Measurements from ENCODE around the gene MDM2.

DNA sequence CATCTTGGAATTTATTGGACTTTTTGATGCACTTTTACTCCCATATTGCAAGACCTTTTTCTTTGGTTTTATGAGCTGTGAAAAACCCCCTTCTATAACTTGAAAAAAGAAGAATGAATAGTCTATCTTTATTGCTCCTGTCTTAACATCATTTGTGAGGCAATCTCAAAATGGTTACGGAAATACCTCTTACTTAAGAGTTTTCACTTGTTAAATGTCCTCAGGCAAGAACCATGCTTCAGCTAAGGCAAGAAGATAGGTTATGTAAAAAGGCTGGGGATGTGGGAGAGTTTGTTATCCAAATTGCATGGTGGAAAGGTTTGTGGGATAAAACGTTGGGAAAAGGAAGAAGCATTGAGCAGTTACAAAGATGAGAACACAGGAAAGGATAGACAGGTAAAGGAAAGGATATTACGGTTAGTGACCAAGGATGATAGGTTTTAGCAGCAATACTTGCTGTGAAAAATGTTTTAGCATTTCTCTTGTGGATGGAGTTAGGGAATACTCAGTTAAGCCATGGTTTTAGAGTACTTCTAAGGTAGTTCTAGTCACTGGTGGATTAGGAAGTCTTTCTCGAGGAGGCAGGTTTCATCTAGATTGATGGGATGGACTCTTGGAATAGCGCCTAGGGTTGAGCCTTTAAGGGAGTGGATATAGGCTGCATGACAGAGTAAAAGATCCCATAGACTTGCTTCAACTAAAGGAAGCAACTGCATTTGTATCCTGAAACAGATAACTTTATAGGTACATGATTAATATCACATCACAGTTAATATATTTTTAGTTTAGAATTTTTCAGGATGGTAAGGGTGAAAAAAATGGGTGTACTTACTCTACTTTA lies 30.3 kb downstream of the MDM2 start:
- TF ChIP-seq, protein P1, sequence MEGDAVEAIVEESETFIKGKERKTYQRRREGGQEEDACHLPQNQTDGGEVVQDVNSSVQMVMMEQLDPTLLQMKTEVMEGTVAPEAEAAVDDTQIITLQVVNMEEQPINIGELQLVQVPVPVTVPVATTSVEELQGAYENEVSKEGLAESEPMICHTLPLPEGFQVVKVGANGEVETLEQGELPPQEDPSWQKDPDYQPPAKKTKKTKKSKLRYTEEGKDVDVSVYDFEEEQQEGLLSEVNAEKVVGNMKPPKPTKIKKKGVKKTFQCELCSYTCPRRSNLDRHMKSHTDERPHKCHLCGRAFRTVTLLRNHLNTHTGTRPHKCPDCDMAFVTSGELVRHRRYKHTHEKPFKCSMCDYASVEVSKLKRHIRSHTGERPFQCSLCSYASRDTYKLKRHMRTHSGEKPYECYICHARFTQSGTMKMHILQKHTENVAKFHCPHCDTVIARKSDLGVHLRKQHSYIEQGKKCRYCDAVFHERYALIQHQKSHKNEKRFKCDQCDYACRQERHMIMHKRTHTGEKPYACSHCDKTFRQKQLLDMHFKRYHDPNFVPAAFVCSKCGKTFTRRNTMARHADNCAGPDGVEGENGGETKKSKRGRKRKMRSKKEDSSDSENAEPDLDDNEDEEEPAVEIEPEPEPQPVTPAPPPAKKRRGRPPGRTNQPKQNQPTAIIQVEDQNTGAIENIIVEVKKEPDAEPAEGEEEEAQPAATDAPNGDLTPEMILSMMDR (IDR thresholded peaks at IDR 0.05), result no peak
- TF ChIP-seq POLR2A (IDR thresholded peaks at IDR 0.05), result no peak
- no peak for TF ChIP-seq EP300 (IDR thresholded peaks at IDR 0.05)

Data from tibial nerve (tissue), 4 donors.